Measurements from ENCODE around the gene LIX1. TPM values are rescaled to one million over a fixed set of nuclear protein-coding genes. Genes with fewer than 3 reads are reported as not detected.

The LIX1 gene
- total and polyA plus RNA-seq, 10 donors, result 0.06 to 0.14 TPM; not detected in 8

GRCh38 chr5:97077246-97077645 is 65.2 kb downstream of the LIX1 start:
- H3K4me1 ChIP-seq, result peaks cover 7 to 46% (median 11%) of the 10 kb centered on the region in 6 donors
- TF ChIP-seq POLR2A (IDR thresholded peaks at IDR 0.05), result no peak
- no peak for TF ChIP-seq CTCF (IDR thresholded peaks at IDR 0.05 in 8 of 11, conservative IDR thresholded peaks at IDR 0.05 in 3 of 11)
- TF ChIP-seq POLR2AphosphoS5 (IDR thresholded peaks at IDR 0.05), result no peak
- H3K27me3 ChIP-seq (replicated peaks in 1 of 7), result no peaks in the 10 kb centered on the region
- no peak overlapping the region for H3K27ac ChIP-seq
- no peak for DNase-seq
- no peaks in the 10 kb centered on the region for H3K36me3 ChIP-seq
- intact Hi-C loops (cut with DNase I; ENCODE audit: low total_unique reads), result no loop called here
- no peaks in the 10 kb centered on the region for H3K9me3 ChIP-seq
- WGBS, 5 donors, result 79 to 94% (median 90%) methylated on average over 4 of the region's 4 CpGs
- H3K4me3 ChIP-seq, result no peak overlapping the region

- no peak overlapping the region for H3K4me3 ChIP-seq
- intact Hi-C loops (cut with DNase I; ENCODE audit: low total_unique reads), result no loop called here
- no peak for TF ChIP-seq POLR2A (IDR thresholded peaks at IDR 0.05)
- no peak for TF ChIP-seq CTCF (IDR thresholded peaks at IDR 0.05 in 8 of 11, conservative IDR thresholded peaks at IDR 0.05 in 3 of 11)
- no peak for TF ChIP-seq POLR2AphosphoS5 (IDR thresholded peaks at IDR 0.05)
- no peaks in the 10 kb centered on the region for H3K9me3 ChIP-seq
- H3K36me3 ChIP-seq, result no peaks in the 10 kb centered on the region
- H3K27me3 ChIP-seq (replicated peaks in 1 of 7), result no peaks in the 10 kb centered on the region
- H3K27ac ChIP-seq, result no peak overlapping the region
- peaks cover 0 to 35% (median under 1%) of the 10 kb centered on the region in 6 donors for H3K4me1 ChIP-seq
- no peak for DNase-seq
Observed at GRCh38 chr5:97076098-97076497, 66.3 kb downstream of the LIX1 start.

GRCh38 chr5:97075649-97076048 is 66.8 kb downstream of the LIX1 start:
- Histone ChIP-seq H3K4me3 (peak overlapping the region in 1 of 8 donors; percentile 48), H3K4me1 (peaks cover 0 to 31% (median 0%) of the 10 kb centered on the region in 6 donors), H3K9me3 (no peaks in the 10 kb centered on the region), H3K27me3 (replicated peaks in 1 of 7) (no peaks in the 10 kb centered on the region), H3K36me3 (no peaks in the 10 kb centered on the region), H3K27ac (no peak overlapping the region)
- intact Hi-C loops (cut with DNase I; ENCODE audit: low total_unique reads), result no loop called here
- no peak for DNase-seq
- 90 to 96% (median 93%) methylated on average over 5 of the region's 5 CpGs for WGBS, 5 donors
- no peak for TF ChIP-seq CTCF (IDR thresholded peaks at IDR 0.05 in 8 of 11, conservative IDR thresholded peaks at IDR 0.05 in 3 of 11)
- no peak for TF ChIP-seq POLR2AphosphoS5 (IDR thresholded peaks at IDR 0.05)
- TF ChIP-seq POLR2A (IDR thresholded peaks at IDR 0.05), result no peak

GRCh38 chr5:97074859-97075489 is 67.4 kb downstream of the LIX1 start:
- TF ChIP-seq POLR2A (IDR thresholded peaks at IDR 0.05) (no peak), CTCF (IDR thresholded peaks at IDR 0.05 in 8 of 11, conservative IDR thresholded peaks at IDR 0.05 in 3 of 11) (no peak), POLR2AphosphoS5 (IDR thresholded peaks at IDR 0.05) (no peak)
- peak overlapping the region in 4 of 8 donors; percentile 26 to 50 (median 26) for H3K27ac ChIP-seq
- WGBS, 5 donors, result 42 to 54% (median 52%) methylated on average over 4 of the region's 4 CpGs
- peak overlapping the region in 1 of 8 donors; percentile 48 for H3K4me3 ChIP-seq
- peaks cover 0 to 29% (median 0%) of the 10 kb centered on the region in 6 donors for H3K4me1 ChIP-seq
- intact Hi-C loops (cut with DNase I; ENCODE audit: low total_unique reads), result no loop called here
- no peaks in the 10 kb centered on the region for H3K27me3 ChIP-seq (replicated peaks in 1 of 7)
- no peaks in the 10 kb centered on the region for H3K9me3 ChIP-seq
- DNase-seq, result no peak
- no peaks in the 10 kb centered on the region for H3K36me3 ChIP-seq

All from spleen (tissue), 11 donors.